KMS-11 (cell line): Measurements from ENCODE around the gene CDC5L.
A peak's percentile ranks its signal among the peaks of the same experiment; 100 is the strongest.

Experiments
- H2AFZ ChIP-seq: fragments of 200-600 bp; sonication (generic); 2 replicates; pipeline ENCODE4 v1.6.1; 2016; ENCODE audit warnings: antibody characterized with exemption, mixed run types, low read depth
- H3K27ac ChIP-seq: fragments of 200-600 bp; sonication (generic); 2 replicates; pipeline ENCODE4 v1.6.1; 2016; ENCODE audit warnings: mild to moderate bottlenecking, mixed run types
- H3K27me3 ChIP-seq: fragments of 200-600 bp; sonication (generic); 2 replicates; pipeline ENCODE4 v1.6.1; 2017; ENCODE audit warnings: mild to moderate bottlenecking, low read depth, mixed run types, moderate library complexity; ENCODE audit not compliant: insufficient read depth
- H3K36me3 ChIP-seq: fragments of 200-600 bp; sonication (generic); 2 replicates; pipeline ENCODE4 v1.6.1; 2017; ENCODE audit warnings: mild to moderate bottlenecking, mixed run types; ENCODE audit not compliant: insufficient read depth
- H3K4me1 ChIP-seq: fragments of 200-600 bp; sonication (generic); 2 replicates; pipeline ENCODE4 v1.6.1; 2016; ENCODE audit warnings: mild to moderate bottlenecking, low read depth, mixed run types; ENCODE audit not compliant: poor library complexity, severe bottlenecking
- H3K4me2 ChIP-seq: fragments of 200-600 bp; sonication (generic); 2 replicates; pipeline ENCODE4 v1.7.0; 2016; ENCODE audit warnings: mild to moderate bottlenecking, mixed run types
- H3K4me3 ChIP-seq: fragments of 200-600 bp; sonication (generic); IDR thresholded peaks from 2 replicates; pipeline ENCODE4 v1.6.1; 2017; ENCODE audit warnings: low read depth, low read length, mixed read lengths; ENCODE audit not compliant: insufficient read depth
- H3K79me2 ChIP-seq: fragments of 200-600 bp; sonication (generic); 2 replicates; pipeline ENCODE4 v1.6.1; 2016; ENCODE audit warnings: low read depth, mixed run types; ENCODE audit not compliant: insufficient read depth
- H3K9ac ChIP-seq: fragments of 200-600 bp; sonication (generic); 2 replicates; pipeline ENCODE4 v1.6.1; 2016; ENCODE audit warnings: mild to moderate bottlenecking, mixed run types
- H4K20me1 ChIP-seq: fragments of 200-600 bp; sonication (generic); 2 replicates; pipeline ENCODE4 v1.6.1; 2016; ENCODE audit warnings: mild to moderate bottlenecking, mixed run types; ENCODE audit not compliant: insufficient read depth
- CTCF ChIP-seq: fragments of 200-600 bp; sonication (generic); conservative IDR thresholded peaks from 2 replicates; pipeline ENCODE4 v1.6.1; 2017; ENCODE audit warnings: low read depth, mild to moderate bottlenecking, antibody characterized with exemption, low read length, moderate library complexity, mixed read lengths

The CDC5L gene

GRCh38 chr6:44387346-44388134 lies at the start of gene CDC5L:
Gene CDC5L, plus strand, starts transcription at chr6:44387706. Its CDS starts 118 bp downstream, at chr6:44387824.
- H2AFZ ChIP-seq: peak within 1 kb of the TSS; percentile 94
- H3K27ac ChIP-seq: peak within 1 kb of the TSS; percentile 77
- 0 out of 2 replicates have a peak, but pooled peaks cover 5% of the 10 kb centered on the region for H3K36me3 ChIP-seq
- no peak for TF ChIP-seq CTCF
- H3K27me3 ChIP-seq: no peaks in the 10 kb centered on the region
- peak within 1 kb of the TSS; percentile 99 for H3K4me2 ChIP-seq
- no peak within 1 kb of the TSS for H3K4me3 ChIP-seq
- H3K79me2 ChIP-seq: peaks cover 35% of the 10 kb centered on the region
- H4K20me1 ChIP-seq: no peaks in the 10 kb centered on the region
- peak within 1 kb of the TSS; percentile 92 for H3K9ac ChIP-seq
- H3K4me1 ChIP-seq: peaks cover 33% of the 10 kb centered on the region

- TF ChIP-seq CTCF: peak; percentile 87
- Histone ChIP-seq H3K36me3 (no peaks in the 10 kb centered on the region), H2AFZ (0 out of 2 replicates have a peak overlapping the region, but pooled peaks have one; percentile 0), H3K4me2 (no peak overlapping the region), H3K9ac (no peak overlapping the region), H3K27ac (no peak overlapping the region), H3K4me3 (no peak overlapping the region), H3K4me1 (peaks cover 12% of the 10 kb centered on the region), H3K27me3 (no peaks in the 10 kb centered on the region), H4K20me1 (no peaks in the 10 kb centered on the region), H3K79me2 (no peaks in the 10 kb centered on the region)
Measured at GRCh38 chr6:44338228-44339122, 49.0 kb upstream of the CDC5L start.

GRCh38 chr6:44339301-44339700 lies 48.2 kb upstream of the CDC5L start:
- H3K4me3 ChIP-seq: no peak overlapping the region
- H4K20me1 ChIP-seq: no peaks in the 10 kb centered on the region
- no peaks in the 10 kb centered on the region for H3K36me3 ChIP-seq
- peaks cover 12% of the 10 kb centered on the region for H3K4me1 ChIP-seq
- TF ChIP-seq CTCF: no peak
- no peaks in the 10 kb centered on the region for H3K27me3 ChIP-seq
- H3K27ac ChIP-seq: no peak overlapping the region
- no peak overlapping the region for H3K4me2 ChIP-seq
- no peak overlapping the region for H2AFZ ChIP-seq
- no peaks in the 10 kb centered on the region for H3K79me2 ChIP-seq
- H3K9ac ChIP-seq: no peak overlapping the region

GRCh38 chr6:44339763-44340625 lies 47.5 kb upstream of the CDC5L start:
- H3K4me3 ChIP-seq: no peak overlapping the region
- no peaks in the 10 kb centered on the region for H4K20me1 ChIP-seq
- no peak overlapping the region for H2AFZ ChIP-seq
- no peaks in the 10 kb centered on the region for H3K36me3 ChIP-seq
- no peaks in the 10 kb centered on the region for H3K27me3 ChIP-seq
- H3K9ac ChIP-seq: no peak overlapping the region
- TF ChIP-seq CTCF: no peak
- H3K27ac ChIP-seq: no peak overlapping the region
- H3K79me2 ChIP-seq: no peaks in the 10 kb centered on the region
- H3K4me1 ChIP-seq: peaks cover 12% of the 10 kb centered on the region
- H3K4me2 ChIP-seq: no peak overlapping the region
